NCI-H146 (cell line): ENCODE measurements around the gene HDAC6.
"Not testable (repeated sequence)": the region's sequence is repeated elsewhere in the genome, so short reads cannot be mapped to it uniquely, and the experiment has no call there.

Source experiments
- DNase-seq: peaks from one replicate; lab custom pipeline; 2025; lab: John Stamatoyannopoulos, UW

HDAC6 gene

DNA sequence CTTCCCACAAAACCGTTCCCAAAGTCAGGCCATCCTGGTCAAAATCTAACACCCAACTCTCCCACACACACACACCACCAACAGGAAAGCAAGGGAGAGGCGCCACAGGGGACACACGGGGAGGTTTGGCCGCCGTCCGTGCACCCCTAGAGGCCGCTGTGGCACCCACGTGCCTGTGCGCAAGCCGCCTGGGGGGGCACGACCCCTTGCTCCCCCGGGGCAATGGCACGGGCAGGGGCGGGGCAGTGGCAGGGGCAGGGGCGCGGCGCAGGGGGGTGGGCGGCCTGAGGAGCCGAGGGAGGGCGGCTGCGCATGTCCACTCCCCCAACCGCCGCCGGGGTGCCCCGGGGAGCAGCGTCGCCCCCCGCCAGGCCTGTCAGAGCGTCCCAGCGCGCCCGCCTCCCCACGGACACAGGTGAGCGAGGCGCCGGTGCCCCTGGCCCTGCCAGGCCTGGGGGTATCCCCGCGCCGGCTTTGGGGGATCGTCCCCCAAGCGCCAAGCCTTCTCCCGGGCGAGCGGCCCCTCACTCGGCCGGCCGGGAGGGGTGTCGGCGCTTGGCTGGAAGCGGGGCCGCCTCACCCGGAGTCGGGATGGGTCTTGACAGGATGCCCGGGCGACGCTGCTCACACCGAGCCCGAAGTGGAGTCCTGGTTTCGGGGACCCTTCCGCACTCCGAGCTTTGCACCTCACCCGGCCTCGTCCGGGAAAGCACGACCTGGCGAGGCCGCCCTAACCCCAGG lies 24.4 kb downstream of the HDAC6 start, which contains the start of gene ERAS:
Gene ERAS (plus strand): TSS at position 379 of the 741 bp plus-strand sequence. CDS start 2,611 bp downstream, outside the sequence.
- DNase-seq, result no peak

DNA sequence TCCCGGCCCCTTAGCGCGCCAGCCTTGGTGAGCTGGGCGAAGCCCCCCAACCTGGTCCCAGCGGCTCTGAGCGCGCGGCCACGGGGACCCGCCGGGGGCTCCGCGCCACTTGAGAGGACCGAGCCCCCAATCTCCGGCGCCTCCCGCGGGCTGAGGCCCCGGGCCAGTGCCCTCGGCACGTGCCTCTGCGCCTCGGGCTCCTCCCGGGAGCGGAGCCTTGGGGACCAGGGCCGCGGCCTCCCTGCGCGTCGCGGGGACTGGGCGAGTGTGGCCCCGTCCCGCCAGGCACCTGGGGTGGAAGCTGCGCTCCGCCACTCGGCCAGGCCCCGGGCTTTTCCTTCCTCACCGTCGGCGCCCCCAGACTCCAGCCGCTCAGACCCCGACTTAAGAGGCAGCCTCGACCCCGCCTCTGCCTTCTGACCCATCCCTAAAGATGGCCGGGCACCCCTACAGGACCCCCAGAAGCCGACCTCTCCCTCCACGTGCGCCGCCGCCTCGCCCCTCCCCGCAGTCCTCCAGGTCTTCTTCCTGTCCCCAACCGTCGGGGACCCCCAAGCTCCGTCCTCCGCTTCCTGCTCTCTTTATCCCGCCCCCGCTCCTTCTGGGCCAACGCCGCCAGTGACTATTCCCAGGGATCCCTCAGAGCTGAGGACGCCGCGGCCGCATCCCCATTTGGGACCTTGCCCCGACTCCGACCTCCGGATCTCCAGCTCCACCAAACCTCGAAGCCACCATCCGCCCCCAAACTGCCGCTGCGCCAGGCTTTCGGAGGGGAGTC lies 25.2 kb downstream of the HDAC6 start:
- no peak for DNase-seq

DNA sequence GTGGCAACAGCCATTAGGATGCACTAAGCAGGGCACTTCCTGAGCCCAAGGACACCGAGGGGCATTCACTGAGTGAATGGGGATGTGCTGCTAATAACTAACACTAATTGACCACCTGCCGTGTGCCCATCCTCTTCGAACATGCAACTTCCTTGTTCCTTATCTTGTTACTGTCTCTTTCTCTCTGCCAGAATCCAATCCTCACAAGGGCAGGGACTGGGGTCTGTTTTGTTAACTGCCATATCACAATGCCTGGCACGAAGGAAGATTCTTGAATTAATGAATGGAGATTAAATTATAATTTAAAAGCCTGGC lies 25.7 kb downstream of the HDAC6 start:
- DNase-seq, result no peak

DNA sequence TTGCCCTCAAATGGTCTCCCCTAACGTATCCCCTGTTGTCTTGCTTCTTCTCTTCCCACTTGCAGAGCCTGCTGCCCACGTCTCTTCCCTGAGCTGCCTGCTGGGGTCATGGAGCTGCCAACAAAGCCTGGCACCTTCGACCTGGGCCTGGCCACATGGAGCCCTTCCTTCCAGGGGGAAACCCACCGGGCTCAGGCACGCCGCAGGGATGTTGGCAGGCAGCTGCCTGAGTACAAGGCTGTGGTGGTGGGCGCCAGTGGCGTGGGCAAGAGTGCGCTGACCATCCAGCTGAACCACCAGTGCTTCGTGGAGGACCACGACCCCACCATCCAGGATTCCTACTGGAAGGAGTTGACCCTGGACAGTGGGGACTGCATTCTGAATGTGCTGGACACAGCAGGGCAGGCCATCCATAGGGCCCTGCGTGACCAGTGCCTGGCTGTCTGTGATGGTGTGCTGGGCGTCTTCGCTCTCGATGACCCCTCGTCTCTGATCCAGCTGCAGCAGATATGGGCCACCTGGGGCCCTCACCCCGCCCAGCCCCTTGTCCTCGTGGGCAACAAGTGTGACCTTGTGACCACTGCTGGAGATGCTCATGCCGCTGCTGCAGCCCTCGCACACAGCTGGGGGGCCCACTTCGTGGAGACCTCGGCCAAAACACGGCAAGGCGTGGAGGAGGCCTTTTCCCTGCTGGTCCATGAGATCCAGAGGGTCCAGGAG lies 27.3 kb downstream of the HDAC6 start:
- no peak for DNase-seq

DNA sequence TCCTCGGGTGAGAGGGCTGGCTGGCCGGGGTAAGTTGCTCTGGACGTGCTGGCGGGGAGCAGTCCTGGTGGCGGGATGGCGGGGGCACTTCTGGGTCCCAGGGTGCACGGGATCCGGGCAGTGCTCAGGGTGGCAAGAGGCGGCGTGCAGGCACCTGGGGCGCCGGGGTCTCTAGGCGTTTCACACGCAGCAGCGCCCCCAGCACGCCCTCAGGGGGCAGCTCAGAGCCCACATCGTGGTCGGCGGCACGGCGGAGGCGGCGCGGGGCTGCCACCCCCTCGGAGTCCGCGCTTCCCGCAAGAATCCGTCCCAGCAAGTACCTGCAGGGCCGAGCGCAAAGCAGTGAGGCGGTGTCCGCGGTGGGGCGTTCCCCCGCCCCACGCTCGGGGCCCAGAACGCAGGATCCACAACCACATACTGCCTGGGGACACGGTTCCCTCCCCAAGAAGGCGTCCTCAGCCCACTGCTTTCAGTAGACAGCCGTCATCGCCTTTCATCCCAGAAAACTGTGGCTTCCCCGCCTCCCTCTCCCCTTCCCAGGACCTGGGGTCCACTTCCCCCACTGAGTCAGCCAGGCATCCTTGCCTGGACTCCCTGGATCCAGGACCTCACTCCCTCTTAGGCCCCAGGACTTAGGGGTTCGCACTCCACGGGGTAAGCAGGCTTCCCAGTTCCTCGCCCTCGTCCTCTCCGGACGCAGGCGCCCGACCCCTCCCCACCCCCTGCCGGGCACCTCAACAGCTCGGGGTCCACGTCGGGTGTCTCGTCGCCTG lies 29.5 kb downstream of the HDAC6 start:
- no peak for DNase-seq

DNA sequence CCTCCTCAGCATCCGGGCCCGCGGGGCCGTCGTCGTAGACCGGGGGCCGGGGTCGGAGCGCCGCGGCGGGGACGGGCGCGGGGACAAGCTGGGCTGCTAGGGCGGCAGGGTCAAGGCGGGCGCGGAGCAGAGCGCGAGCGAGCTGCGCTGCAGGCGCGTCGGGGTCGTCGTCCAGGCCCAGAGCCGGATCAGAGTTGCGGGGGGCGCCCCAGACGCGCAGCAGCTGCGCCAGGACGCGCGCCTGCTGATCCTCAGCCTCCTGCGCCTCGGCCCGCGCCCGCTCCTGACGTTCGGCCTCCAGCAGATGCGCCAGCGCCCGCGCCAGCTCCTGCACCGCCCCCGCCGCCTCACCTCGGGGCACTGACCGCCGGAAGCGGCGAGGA lies 30.0 kb downstream of the HDAC6 start:
- no peak for DNase-seq

DNA sequence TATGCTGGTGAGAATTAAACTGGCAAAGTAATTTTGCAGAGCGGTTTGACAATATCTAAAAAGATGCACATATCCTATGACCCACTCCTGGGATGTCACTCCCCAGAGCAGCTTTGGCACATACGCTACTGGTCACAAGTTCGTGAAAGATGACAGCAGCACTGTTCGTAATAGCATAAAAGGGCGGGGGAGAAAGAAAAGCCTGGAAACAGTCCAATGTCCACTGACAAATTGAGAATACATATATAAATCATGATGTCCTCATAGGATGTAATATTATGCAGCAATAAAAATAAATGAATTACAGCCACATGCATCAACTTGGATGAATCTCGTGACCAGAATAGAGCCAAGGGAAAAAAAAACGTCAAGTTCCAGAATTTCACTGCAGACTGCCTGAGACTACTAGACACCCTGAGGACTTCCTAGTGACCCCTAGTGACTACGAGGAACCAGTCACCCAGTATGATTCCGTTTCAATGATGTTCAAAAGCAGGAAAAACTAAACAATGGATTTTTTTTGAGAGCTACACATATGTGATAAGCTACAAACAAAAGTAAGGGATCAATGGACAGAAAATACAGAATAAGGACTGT lies 31.8 kb downstream of the HDAC6 start:
- peak; percentile 4 for DNase-seq

DNA sequence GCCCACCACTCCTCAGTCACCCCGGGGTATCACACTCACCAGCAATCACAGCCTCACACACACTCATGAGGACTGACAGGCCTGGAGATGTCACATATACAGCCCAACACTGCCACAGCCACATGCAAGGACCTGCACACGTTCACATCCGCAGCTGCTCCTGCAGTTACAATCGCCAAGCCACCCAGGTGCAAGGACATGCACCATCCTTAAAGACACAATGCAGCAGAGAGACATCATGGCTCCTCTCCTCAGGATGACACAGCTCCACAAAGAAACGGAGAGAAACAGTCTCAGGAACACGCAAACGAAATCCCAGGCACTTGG lies 32.5 kb downstream of the HDAC6 start:
- DNase-seq, result peak; percentile 33

DNA sequence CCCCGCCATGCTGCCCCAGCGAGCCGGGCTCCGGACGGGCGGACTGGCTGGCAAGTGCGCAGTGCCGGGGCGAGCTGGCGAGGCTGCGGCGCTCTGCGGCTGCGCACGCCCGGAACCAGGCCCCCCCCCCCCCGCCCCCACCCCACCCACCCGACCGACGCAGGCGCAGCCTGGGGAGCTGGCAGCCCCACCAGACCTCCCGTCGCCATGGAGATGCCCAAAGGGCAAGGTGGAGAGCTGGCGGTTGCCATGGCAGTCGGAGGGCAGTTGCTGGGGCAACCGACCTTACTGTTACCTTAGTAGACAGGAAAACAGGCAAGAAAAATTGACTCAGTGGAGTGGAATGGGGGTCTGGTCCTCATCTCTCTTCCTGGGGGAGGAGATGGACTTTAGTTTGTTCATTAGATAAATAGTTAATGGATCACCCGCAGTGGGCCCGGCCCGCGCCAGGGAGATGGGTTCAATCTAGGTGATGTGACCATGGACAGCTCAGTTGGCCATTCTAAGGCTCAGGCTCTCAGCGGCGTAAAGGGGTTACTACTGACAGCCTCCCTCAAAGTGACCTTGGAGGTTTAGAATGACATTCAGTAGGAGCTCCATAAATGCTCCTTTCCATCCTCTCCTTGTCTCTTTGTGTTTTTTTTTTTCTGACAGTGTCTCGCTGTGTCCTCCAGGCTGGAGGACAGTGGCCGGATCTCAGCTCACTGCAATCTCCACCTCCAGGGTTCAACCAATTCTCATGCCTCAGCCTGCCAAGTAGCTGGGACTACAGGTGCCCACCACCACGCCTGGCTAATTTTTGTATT lies 33.9 kb downstream of the HDAC6 start, which contains the start of gene PCSK1N:
Gene PCSK1N (minus strand): TSS at position 87 of the 806 bp plus-strand sequence. CDS start 78 bp downstream, at position 9.
- DNase-seq, result peak; percentile 89

DNA sequence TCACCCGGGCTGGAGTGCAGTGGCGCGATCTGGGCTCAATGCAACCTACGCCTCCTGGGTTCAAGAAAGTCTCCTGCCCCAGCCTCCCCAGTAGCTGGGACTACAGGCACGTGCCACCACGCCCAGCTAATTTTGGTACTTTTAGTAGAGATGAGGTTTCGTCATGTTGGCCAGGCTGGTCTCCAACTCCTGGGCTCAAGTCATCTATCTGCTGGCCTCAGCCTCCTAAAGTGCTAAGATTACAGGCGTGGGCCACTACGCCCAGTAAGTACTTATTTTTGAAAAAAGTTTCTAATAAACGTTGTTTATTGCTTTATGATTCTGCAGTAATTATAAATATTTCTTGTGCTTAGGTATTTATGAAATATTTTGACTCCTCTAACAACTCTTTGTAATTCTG lies 37.8 kb downstream of the HDAC6 start:
- no peak for DNase-seq

DNA sequence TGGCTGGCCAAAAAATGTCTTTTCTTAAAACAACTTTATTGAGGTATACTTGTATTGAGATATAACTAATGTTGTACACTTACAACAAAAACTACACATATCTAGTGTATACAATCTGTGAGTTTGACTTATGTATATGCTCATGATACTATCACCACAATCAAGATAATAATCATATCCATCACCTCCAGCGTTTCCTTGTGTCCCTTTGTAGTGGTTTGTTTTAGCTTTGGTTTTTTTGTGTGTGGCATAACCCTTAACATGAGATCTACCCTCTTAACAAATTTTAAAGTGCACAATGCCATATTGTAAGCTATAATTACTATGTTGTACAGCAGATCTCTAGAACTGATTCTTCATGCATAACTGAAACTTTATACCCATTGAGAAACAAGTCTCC lies 47.0 kb downstream of the HDAC6 start:
- no peak for DNase-seq

DNA sequence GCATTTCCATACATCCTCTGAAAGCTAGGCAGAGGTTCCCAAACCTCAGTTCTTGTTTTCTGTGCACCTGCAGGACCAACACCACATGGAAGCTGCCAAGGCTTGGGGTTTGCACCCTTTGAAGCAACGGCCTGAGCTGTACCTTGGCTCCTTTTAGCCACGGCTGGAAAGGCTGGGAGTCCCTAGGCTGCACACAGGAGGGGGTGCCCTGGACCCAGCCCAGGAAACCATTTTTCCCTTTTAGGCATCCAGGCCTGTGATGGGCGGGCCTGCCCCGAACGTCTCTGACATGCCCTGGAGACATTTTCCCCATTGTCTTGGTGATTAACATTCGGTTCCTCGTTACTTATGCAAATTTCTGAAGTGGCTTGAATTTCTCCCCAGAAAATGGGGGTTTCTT lies 51.0 kb downstream of the HDAC6 start:
- no peak for DNase-seq

DNA sequence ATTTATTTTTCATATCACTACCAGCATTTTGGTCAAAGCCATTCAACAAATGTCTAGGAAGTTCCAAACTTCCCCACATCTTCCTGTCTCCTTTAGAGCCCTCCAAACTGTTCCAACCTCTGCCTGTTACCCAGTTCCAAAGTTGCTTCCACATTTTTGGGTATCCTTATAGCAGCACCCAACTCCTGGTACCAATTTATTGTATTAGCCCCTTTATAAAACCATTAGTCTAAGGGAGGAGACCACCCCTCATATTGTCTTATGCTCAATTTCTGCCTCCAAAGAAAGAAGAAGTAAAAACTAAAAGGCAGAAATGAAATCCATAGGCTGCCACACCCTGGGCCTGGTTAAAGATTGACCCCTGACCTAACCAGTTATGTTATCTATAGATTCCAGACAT lies 51.6 kb downstream of the HDAC6 start:
- DNase-seq, result not testable (repeated sequence)

DNA sequence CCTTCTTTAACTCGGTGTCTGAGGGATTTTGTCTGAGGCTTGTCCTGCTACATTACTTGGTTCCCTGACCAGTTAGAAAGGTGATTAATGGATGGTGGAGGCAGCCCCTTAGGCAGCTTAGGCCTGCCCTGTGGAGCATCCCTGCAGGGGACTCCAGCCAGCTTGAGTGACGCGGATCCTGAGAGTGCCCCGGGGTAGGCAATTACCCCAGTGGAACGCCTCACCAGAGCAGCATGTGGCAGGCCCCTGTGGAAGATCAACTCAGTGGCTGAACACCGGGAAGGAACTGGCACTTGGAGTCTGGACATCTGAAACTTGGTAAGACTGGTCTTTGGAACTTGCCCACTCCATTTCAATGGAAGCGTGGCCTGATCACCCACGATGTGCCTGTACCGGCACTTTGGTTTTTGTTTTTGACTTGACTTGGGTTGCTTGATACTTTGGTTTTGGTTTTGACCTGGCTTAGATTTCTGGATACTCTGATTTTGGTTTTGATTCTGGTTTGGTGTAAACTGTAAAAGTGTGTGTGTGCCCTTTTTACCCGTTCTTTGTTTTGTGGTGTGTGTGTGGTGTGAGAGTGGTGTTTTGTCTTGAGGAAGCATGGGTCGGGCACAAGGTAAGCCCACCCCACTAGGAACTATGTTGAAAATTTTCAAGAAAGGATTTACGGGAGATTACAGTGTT lies 52.4 kb downstream of the HDAC6 start:
- not testable (repeated sequence) for DNase-seq

DNA sequence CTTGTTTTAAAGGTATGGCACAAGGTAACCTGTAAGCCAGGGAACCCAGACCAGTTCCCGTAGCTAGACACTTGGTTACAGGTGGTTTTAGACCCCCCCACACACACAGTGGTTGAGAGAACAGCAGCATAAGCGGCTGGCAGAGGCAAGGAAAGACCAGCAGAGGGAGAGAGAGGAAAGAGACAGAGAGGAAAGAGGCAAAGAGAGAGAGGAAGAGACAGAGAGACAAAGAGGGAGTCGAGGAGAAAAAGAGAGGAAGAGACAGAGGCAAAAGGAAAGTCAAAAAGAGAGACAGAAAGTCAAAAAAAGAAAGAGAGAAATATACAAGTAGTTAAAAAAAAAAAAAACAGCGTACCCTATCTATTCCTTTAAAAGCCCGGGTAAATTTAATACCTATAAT lies 53.0 kb downstream of the HDAC6 start:
- no peak for DNase-seq

DNA sequence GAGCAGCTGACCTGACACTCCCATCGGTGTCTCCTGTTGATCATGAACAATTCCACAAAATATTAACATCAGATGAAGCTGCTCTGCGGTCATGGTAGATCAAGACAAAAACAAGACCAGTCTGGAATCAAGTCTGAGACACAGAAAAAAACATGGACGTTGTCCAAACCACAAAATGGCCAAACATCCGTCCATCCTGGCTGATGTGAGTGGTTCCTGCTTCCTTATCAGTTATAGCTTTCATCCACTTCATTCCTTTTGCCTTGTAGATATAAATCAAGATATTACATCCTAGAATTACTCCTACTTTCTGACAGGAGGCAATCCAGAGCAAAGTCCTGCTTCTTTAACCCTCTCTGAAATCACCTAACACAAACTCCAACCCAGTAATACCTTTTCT lies 62.3 kb downstream of the HDAC6 start:
- no peak for DNase-seq

DNA sequence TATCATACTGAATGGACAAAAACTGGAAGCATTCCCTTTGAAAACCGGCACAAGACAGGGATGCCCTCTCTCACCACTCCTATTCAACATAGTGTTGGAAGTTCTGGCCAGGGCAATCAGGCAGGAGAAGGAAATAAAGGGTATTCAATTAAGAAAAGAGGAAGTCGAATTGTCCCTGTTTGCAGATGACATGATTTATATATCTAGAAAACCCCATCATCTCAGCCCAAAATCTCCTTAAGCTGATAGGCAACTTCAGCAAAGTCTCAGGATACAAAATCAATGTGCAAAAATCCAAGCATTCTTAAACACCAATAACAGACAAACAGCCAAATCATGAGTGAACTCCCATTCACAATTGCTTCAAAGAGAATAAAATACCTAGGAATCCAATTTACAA lies 70.2 kb downstream of the HDAC6 start:
- not testable (repeated sequence) for DNase-seq
